GM23338 (cell line): ENCODE measurements around the gene KHDC1. TPM values are rescaled to one million over a fixed set of nuclear protein-coding genes. Genes with fewer than 3 reads are reported as not detected.
"Not testable (repeated sequence)": the region's sequence is repeated elsewhere in the genome, so short reads cannot be mapped to it uniquely, and the experiment has no call there.

Source experiments
- ATAC-seq: fragments of 200-7000 bp; cut with Tn5 transposase; 3 replicates; pipeline ENCODE4 v1.9.1; 2020
- DNase-seq: peaks from one replicate; pipeline ENCODE4 v3.0.0-alpha.2; 2015; ENCODE audit warnings: low spot score
- H2AFZ ChIP-seq: fragments of 200-600 bp; sonication (generic); 2 replicates; pipeline ENCODE4 v1.8.0; 2016; ENCODE audit warnings: antibody characterized with exemption, mild to moderate bottlenecking, moderate library complexity
- H3F3A ChIP-seq: fragments of 200-600 bp; sonication (generic); replicated peaks from 2 replicates; pipeline ENCODE4 v1.8.0; 2017; ENCODE audit warnings: antibody characterized with exemption, mixed run types, low read depth
- H3K27ac ChIP-seq: fragments of 200-600 bp; sonication (generic); 2 replicates; pipeline ENCODE4 v1.6.1; 2016; ENCODE audit warnings: low read depth
- H3K27me3 ChIP-seq: fragments of 200-600 bp; sonication (generic); 2 replicates; pipeline ENCODE4 v1.8.0; 2016; ENCODE audit warnings: mild to moderate bottlenecking, mixed run types, moderate library complexity; ENCODE audit not compliant: insufficient read depth
- H3K36me3 ChIP-seq: fragments of 200-600 bp; sonication (generic); 2 replicates; pipeline ENCODE4 v1.8.0; 2016; ENCODE audit warnings: mild to moderate bottlenecking; ENCODE audit not compliant: insufficient read depth
- H3K4me1 ChIP-seq: fragments of 200-600 bp; sonication (generic); 2 replicates; pipeline ENCODE4 v1.8.0; 2016; ENCODE audit warnings: mild to moderate bottlenecking, moderate library complexity; ENCODE audit not compliant: insufficient read depth
- H3K4me2 ChIP-seq: fragments of 200-600 bp; sonication (generic); 2 replicates; pipeline ENCODE4 v1.7.1; 2017; ENCODE audit warnings: mixed run types
- H3K4me3 ChIP-seq: fragments of 200-600 bp; sonication (generic); 2 replicates; pipeline ENCODE4 v1.6.1; 2016; ENCODE audit warnings: mixed run types
- H3K79me2 ChIP-seq: fragments of 200-600 bp; sonication (generic); replicated peaks from 2 replicates; pipeline ENCODE4 v1.8.0; 2017; ENCODE audit warnings: mild to moderate bottlenecking; ENCODE audit not compliant: insufficient read depth
- H3K9me2 ChIP-seq: fragments of 200-600 bp; sonication (generic); 2 replicates; pipeline ENCODE4 v1.8.0; 2017; ENCODE audit not compliant: insufficient read depth
- H4K20me1 ChIP-seq: fragments of 200-600 bp; sonication (generic); replicated peaks from 2 replicates; pipeline ENCODE4 v1.8.0; 2017; ENCODE audit warnings: mild to moderate bottlenecking; ENCODE audit not compliant: insufficient read depth
- H3K27ac Mint-ChIP-seq: 2 replicates; pipeline ENCODE4 v1.8.0; 2020; ENCODE audit warnings: inconsistent platforms, mild to moderate bottlenecking, moderate library complexity, mixed read lengths
- H3K27me3 Mint-ChIP-seq: 3 replicates; pipeline ENCODE4 v1.8.0; 2022; ENCODE audit warnings: low read depth, mild to moderate bottlenecking, moderate library complexity, mixed read lengths, inconsistent platforms; ENCODE audit not compliant: insufficient read depth, poor library complexity
- H3K36me3 Mint-ChIP-seq: 3 replicates; pipeline ENCODE4 v1.8.0; 2021; ENCODE audit warnings: low read depth, mild to moderate bottlenecking, inconsistent platforms, moderate library complexity, mixed read lengths
- H3K4me1 Mint-ChIP-seq: 3 replicates; pipeline ENCODE4 v1.8.0; 2020; ENCODE audit warnings: mild to moderate bottlenecking, inconsistent platforms, mixed read lengths
- H3K4me3 Mint-ChIP-seq: 3 replicates; pipeline ENCODE4 v1.8.0; 2021; ENCODE audit warnings: moderate library complexity, mild to moderate bottlenecking, inconsistent platforms, mixed read lengths
- H3K9me3 Mint-ChIP-seq: 3 replicates; pipeline ENCODE4 v1.8.0; 2020; ENCODE audit warnings: moderate library complexity, mild to moderate bottlenecking, inconsistent platforms, mixed read lengths
- CREB1 ChIP-seq: fragments of 250-450 bp; sonication (Bioruptor Pico); IDR thresholded peaks from 2 replicates; pipeline ENCODE4 v1.5.0; 2020; ENCODE audit warnings: low read depth, mild to moderate bottlenecking, moderate library complexity
- EZH2 ChIP-seq: fragments of 200-600 bp; sonication (generic); IDR thresholded peaks from one replicate; pipeline ENCODE4 v1.8.0; 2017; ENCODE audit warnings: antibody characterized with exemption, mild to moderate bottlenecking, low read depth; ENCODE audit not compliant: unreplicated experiment
- JUNB ChIP-seq: IDR thresholded peaks from one replicate; pipeline ENCODE4 v1.6.1; 2016; ENCODE audit warnings: antibody characterized with exemption; ENCODE audit not compliant: unreplicated experiment
- STAT1 ChIP-seq: IDR thresholded peaks from one replicate; pipeline ENCODE4 v1.6.1; 2016; ENCODE audit warnings: antibody characterized with exemption; ENCODE audit not compliant: unreplicated experiment
- ZNF114 ChIP-seq: fragments of 250-450 bp; sonication (Bioruptor Pico); IDR thresholded peaks from 2 replicates; pipeline ENCODE4 v1.5.0; 2020; ENCODE audit warnings: mild to moderate bottlenecking, moderate library complexity
- ZNF331 ChIP-seq: fragments of 250-450 bp; sonication (Bioruptor Pico); IDR thresholded peaks from 2 replicates; pipeline ENCODE4 v1.5.0; 2020; ENCODE audit warnings: low read depth, mild to moderate bottlenecking, moderate library complexity
- polyA plus RNA-seq: library from polyadenylated mRNA; unstranded; fragments of >200 nt; fragmentation: Nextera tagmentation; extraction: Ambion mirVana; gene quantifications from 2 replicates; pipeline ENCODE4 v1.2.1, GENCODE V29; 2016
- total RNA-seq: library from RNA; depleted of rRNA; stranded (reverse); fragments of >200 nt; shearing (Covaris generic); gene quantifications from 2 replicates; pipeline ENCODE4 v1.2.3, GENCODE V29; 2014
- TF ChIP-seq, protein P1 (sequence below): IDR thresholded peaks from one replicate; pipeline ENCODE4 v1.6.1; 2018; ENCODE audit warnings: antibody characterized with exemption; ENCODE audit not compliant: unreplicated experiment
- TF ChIP-seq, protein P2 (sequence below): fragments of 250-450 bp; sonication (Bioruptor Pico); IDR thresholded peaks from 2 replicates; pipeline ENCODE4 v1.5.0; 2020; ENCODE audit warnings: mild to moderate bottlenecking, moderate library complexity

Gene KHDC1
- total and polyA plus RNA-seq, 2 experiments from 2014 or later = 5.6 to 6.9 TPM

DNA sequence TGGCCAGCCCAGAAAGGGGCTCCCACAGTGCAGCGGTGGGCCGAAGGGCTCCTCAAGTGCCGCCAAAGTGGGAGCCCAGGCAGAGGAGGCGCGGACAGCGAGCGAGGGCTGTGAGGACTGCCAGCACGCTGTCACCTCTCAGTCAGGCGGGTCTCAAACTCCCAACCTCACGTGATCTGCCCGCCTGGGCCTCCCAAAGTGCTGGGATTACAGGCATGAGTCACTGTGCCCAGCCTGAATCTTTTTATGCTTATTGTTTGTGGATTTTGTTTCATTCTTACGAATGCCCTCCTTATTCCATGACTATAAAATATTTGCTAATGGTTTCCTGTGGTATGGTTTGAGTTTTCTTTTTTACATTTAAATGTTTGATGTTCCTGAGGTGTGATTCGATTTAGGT is 6.3 kb upstream of the KHDC1 start:
- DNase-seq, H3K36me3 ChIP-seq, H3K4me1 Mint-ChIP-seq, ATAC-seq, H3K4me2 ChIP-seq, H2AFZ ChIP-seq, H3K9me3 Mint-ChIP-seq, H3K4me3 Mint-ChIP-seq, H4K20me1 ChIP-seq, H3K27ac Mint-ChIP-seq, H3K4me1 ChIP-seq, H3K9me2 ChIP-seq, H3K27ac ChIP-seq, H3F3A ChIP-seq, H3K4me3 ChIP-seq, H3K27me3 ChIP-seq: not testable (repeated sequence)
- Mint-ChIP-seq H3K27me3 (peaks cover 16% of the 10 kb centered on the region), H3K36me3 (peaks cover 35% of the 10 kb centered on the region)
- peaks cover 13% of the 10 kb centered on the region; the same call in 1 of the 2 replicates for H3K79me2 ChIP-seq

DNA sequence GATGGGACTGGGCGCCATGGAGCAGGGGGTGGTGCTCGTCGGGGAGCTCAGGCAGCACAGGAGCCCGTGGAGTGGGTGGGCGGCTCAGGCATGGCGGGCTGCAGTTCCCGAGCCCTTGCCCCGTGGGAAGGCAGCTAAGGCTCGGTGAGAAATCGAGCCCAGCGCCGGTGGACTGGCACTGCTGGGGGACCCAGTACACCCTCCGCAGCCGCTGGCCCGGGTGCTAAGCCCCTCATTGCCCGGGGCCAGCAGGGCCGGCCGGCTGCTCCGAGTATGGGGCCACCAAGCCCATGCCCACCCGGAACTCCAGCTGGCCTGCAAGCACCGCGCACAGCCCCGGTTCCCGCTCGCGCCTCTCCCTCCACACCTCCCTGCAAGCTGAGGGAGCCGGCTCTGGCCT is 5.9 kb upstream of the KHDC1 start:
- H3K27ac Mint-ChIP-seq, H3F3A ChIP-seq, H3K9me2 ChIP-seq, H3K27me3 ChIP-seq, ATAC-seq, H2AFZ ChIP-seq, H3K4me1 Mint-ChIP-seq, H3K36me3 ChIP-seq, H3K27ac ChIP-seq, H3K4me3 Mint-ChIP-seq, H3K4me2 ChIP-seq, H3K4me3 ChIP-seq, H4K20me1 ChIP-seq, DNase-seq, H3K9me3 Mint-ChIP-seq, H3K4me1 ChIP-seq: not testable (repeated sequence)
- peaks cover 17% of the 10 kb centered on the region; the same call in 1 of the 2 replicates for H3K79me2 ChIP-seq
- Mint-ChIP-seq H3K36me3 (peaks cover 32% of the 10 kb centered on the region), H3K27me3 (peaks cover 16% of the 10 kb centered on the region)

DNA sequence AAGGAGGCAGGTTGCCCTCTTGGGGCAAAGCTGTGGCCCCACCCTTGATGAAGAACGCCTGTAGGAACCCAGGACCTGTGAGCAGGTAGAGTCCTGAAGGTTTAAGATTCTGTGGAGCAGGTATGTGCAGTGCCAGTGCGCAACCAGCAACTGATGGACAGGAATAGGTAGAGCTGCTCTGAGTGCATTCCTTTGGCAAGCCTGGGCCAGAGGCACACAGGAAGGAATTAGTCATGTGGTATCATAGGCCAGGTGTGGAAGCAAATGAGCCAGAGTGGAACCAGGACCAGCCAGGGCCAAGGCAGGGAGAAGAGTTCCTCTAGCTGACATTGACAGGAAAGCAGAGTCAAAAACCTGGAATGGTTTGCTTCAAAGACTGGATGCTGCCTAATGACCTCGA is 1.4 kb upstream of the KHDC1 start:
- Mint-ChIP-seq H3K27ac (no peak overlapping the region), H3K4me3 (peak overlapping the region; percentile 75; the same call in 2 of the 3 replicates), H3K9me3 (no peaks in the 10 kb centered on the region), H3K36me3 (peaks cover 21% of the 10 kb centered on the region), H3K4me1 (peaks cover 20% of the 10 kb centered on the region), H3K27me3 (peaks cover 12% of the 10 kb centered on the region)
- Histone ChIP-seq H3K9me2 (no peaks in the 10 kb centered on the region), H4K20me1 (peaks cover 4% of the 10 kb centered on the region; the same call in 1 of the 2 replicates), H3K27me3 (no peaks in the 10 kb centered on the region), H3K36me3 (no peaks in the 10 kb centered on the region), H3K79me2 (peaks cover 20% of the 10 kb centered on the region; the same call in 1 of the 2 replicates), H3K27ac (no peak overlapping the region), H3F3A (no peaks in the 10 kb centered on the region), H3K4me2 (peak overlapping the region; percentile 77), H3K4me1 (peaks cover 16% of the 10 kb centered on the region), H3K4me3 (peak overlapping the region; percentile 75; the same call in 1 of the 2 replicates), H2AFZ (no peak overlapping the region)
- no peak for DNase-seq
- no peak for ATAC-seq
- TF ChIP-seq ZNF114 (CRISPR knock-in tag) (no peak), ZNF331 (CRISPR knock-in tag) (no peak), STAT1 (no peak), EZH2 (no peak), JUNB (no peak), CREB1 (no peak)
- TF ChIP-seq, protein P1, sequence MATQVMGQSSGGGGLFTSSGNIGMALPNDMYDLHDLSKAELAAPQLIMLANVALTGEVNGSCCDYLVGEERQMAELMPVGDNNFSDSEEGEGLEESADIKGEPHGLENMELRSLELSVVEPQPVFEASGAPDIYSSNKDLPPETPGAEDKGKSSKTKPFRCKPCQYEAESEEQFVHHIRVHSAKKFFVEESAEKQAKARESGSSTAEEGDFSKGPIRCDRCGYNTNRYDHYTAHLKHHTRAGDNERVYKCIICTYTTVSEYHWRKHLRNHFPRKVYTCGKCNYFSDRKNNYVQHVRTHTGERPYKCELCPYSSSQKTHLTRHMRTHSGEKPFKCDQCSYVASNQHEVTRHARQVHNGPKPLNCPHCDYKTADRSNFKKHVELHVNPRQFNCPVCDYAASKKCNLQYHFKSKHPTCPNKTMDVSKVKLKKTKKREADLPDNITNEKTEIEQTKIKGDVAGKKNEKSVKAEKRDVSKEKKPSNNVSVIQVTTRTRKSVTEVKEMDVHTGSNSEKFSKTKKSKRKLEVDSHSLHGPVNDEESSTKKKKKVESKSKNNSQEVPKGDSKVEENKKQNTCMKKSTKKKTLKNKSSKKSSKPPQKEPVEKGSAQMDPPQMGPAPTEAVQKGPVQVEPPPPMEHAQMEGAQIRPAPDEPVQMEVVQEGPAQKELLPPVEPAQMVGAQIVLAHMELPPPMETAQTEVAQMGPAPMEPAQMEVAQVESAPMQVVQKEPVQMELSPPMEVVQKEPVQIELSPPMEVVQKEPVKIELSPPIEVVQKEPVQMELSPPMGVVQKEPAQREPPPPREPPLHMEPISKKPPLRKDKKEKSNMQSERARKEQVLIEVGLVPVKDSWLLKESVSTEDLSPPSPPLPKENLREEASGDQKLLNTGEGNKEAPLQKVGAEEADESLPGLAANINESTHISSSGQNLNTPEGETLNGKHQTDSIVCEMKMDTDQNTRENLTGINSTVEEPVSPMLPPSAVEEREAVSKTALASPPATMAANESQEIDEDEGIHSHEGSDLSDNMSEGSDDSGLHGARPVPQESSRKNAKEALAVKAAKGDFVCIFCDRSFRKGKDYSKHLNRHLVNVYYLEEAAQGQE = no peak
- TF ChIP-seq, protein P2, sequence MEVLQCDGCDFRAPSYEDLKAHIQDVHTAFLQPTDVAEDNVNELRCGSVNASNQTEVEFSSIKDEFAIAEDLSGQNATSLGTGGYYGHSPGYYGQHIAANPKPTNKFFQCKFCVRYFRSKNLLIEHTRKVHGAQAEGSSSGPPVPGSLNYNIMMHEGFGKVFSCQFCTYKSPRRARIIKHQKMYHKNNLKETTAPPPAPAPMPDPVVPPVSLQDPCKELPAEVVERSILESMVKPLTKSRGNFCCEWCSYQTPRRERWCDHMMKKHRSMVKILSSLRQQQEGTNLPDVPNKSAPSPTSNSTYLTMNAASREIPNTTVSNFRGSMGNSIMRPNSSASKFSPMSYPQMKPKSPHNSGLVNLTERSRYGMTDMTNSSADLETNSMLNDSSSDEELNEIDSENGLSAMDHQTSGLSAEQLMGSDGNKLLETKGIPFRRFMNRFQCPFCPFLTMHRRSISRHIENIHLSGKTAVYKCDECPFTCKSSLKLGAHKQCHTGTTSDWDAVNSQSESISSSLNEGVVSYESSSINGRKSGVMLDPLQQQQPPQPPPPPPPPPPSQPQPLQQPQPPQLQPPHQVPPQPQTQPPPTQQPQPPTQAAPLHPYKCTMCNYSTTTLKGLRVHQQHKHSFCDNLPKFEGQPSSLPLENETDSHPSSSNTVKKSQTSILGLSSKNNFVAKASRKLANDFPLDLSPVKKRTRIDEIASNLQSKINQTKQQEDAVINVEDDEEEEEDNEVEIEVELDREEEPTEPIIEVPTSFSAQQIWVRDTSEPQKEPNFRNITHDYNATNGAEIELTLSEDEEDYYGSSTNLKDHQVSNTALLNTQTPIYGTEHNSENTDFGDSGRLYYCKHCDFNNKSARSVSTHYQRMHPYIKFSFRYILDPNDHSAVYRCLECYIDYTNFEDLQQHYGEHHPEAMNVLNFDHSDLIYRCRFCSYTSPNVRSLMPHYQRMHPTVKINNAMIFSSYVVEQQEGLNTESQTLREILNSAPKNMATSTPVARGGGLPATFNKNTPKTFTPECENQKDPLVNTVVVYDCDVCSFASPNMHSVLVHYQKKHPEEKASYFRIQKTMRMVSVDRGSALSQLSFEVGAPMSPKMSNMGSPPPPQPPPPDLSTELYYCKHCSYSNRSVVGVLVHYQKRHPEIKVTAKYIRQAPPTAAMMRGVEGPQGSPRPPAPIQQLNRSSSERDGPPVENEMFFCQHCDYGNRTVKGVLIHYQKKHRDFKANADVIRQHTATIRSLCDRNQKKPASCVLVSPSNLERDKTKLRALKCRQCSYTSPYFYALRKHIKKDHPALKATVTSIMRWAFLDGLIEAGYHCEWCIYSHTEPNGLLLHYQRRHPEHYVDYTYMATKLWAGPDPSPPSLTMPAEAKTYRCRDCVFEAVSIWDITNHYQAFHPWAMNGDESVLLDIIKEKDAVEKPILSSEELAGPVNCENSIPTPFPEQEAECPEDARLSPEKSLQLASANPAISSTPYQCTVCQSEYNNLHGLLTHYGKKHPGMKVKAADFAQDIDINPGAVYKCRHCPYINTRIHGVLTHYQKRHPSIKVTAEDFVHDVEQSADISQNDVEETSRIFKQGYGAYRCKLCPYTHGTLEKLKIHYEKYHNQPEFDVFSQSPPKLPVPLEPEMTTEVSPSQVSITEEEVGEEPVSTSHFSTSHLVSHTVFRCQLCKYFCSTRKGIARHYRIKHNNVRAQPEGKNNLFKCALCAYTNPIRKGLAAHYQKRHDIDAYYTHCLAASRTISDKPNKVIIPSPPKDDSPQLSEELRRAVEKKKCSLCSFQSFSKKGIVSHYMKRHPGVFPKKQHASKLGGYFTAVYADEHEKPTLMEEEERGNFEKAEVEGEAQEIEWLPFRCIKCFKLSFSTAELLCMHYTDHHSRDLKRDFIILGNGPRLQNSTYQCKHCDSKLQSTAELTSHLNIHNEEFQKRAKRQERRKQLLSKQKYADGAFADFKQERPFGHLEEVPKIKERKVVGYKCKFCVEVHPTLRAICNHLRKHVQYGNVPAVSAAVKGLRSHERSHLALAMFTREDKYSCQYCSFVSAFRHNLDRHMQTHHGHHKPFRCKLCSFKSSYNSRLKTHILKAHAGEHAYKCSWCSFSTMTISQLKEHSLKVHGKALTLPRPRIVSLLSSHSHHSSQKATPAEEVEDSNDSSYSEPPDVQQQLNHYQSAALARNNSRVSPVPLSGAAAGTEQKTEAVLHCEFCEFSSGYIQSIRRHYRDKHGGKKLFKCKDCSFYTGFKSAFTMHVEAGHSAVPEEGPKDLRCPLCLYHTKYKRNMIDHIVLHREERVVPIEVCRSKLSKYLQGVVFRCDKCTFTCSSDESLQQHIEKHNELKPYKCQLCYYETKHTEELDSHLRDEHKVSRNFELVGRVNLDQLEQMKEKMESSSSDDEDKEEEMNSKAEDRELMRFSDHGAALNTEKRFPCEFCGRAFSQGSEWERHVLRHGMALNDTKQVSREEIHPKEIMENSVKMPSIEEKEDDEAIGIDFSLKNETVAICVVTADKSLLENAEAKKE (CRISPR knock-in tag) = no peak
